Measurements from ENCODE around the gene POU6F1.

GRCh38 chr12:51172515-51173431, 45.1 kb downstream of the POU6F1 start, which contains the start of gene TFCP2:
- TF ChIP-seq CTCF (IDR thresholded peaks at IDR 0.05) (no peak), ZFX (IDR thresholded peaks at IDR 0.05; ENCODE audit: borderline replicate concordance) (no peak)

Measured in 22Rv1 (cell line).